ENCODE measurements around the gene GALNT17. TPM values are rescaled to one million over a fixed set of nuclear protein-coding genes. Genes with fewer than 3 reads are reported as not detected.

Gene GALNT17
- total RNA-seq, 2 experiments from 2014 or later, result not detected

DNA sequence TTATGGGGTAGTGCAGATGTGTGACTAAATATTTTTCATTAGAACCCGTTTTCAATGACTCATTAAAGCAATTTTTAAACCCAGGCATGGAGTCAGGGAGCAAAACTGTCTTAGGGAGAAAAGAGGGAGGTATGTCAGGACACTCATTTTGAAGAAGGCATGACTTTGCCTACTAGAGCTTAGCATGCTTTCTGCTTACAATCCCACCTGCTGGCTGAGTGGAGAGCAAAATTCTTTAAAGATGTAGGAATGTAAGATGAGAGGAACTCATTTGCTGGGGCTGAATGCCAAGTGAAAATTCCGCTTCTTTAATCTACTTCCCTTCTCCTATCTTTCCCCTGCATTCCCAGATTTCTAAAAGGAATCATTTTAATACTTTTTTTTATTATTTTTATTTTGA lies 232.6 kb downstream of the GALNT17 start:
- Mint-ChIP-seq H3K27me3 (no peaks in the 10 kb centered on the region), H3K27ac (no peak overlapping the region), H3K36me3 (no peaks in the 10 kb centered on the region), H3K9me3 (peaks cover 21% of the 10 kb centered on the region), H3K4me3 (no peak overlapping the region), H3K4me1 (ENCODE audit: low read depth) (no peaks in the 10 kb centered on the region)
- no peak for DNase-seq
- ChIA-PET CTCF (no interaction called here), POLR2A (no interaction called here)
- intact Hi-C loops (cut with micrococcal nuclease), result no loop called here

DNA sequence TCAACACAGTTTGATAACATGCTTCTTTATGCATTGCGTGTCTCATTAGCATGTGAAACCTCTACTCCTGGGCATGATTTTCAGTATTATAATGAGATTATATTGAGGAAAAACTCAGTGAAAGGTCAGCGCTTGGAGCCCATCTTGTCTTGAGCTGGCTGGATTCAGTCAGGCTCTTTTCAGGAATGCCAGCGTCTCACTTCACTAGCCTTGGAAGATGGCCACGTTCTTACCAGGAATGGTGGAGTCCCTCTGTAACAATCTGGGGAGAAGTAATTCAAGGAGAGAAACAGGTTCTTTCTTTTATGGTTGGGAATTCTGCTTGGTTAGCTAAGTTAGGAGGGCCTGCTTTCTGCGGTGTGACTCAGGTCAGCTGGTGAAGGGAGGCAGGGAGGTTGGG lies 241.0 kb downstream of the GALNT17 start:
- H3K27me3 Mint-ChIP-seq, result no peaks in the 10 kb centered on the region
- ChIA-PET POLR2A (no interaction called here), CTCF (no interaction called here)
- DNase-seq, result no peak
- peaks cover 23% of the 10 kb centered on the region for H3K9me3 Mint-ChIP-seq
- no peak overlapping the region for H3K4me3 Mint-ChIP-seq
- intact Hi-C loops (cut with micrococcal nuclease), result no loop called here
- H3K36me3 Mint-ChIP-seq, result no peaks in the 10 kb centered on the region
- H3K27ac Mint-ChIP-seq, result no peak overlapping the region
- no peaks in the 10 kb centered on the region for H3K4me1 Mint-ChIP-seq (ENCODE audit: low read depth)

DNA sequence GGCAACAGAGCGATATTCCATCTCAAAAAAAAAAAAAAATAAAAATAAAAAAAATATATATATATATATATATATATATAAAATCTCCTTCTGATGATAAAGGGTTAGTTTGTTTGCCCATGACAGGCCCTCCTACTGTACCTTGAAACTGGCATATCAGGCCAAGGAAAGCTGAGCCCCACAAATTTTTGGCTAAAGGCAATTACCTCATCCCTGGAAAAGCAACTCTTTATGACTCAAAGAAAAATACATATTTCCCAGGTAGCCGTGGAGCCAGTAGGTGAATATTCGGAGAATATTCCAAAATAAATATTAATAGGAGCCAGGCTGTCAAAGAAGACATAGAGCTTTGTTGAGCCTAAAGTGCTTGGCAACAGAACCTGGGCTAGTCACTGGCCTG lies 245.1 kb downstream of the GALNT17 start:
- peaks cover 34% of the 10 kb centered on the region for H3K9me3 Mint-ChIP-seq
- no peak overlapping the region for H3K27ac Mint-ChIP-seq
- no peaks in the 10 kb centered on the region for H3K36me3 Mint-ChIP-seq
- H3K4me3 Mint-ChIP-seq, result no peak overlapping the region
- no peaks in the 10 kb centered on the region for H3K4me1 Mint-ChIP-seq (ENCODE audit: low read depth)
- no peaks in the 10 kb centered on the region for H3K27me3 Mint-ChIP-seq
- POLR2A ChIA-PET, result no interaction called here
- intact Hi-C loops (cut with micrococcal nuclease), result no loop called here
- CTCF ChIA-PET, result no interaction called here
- no peak for DNase-seq

DNA sequence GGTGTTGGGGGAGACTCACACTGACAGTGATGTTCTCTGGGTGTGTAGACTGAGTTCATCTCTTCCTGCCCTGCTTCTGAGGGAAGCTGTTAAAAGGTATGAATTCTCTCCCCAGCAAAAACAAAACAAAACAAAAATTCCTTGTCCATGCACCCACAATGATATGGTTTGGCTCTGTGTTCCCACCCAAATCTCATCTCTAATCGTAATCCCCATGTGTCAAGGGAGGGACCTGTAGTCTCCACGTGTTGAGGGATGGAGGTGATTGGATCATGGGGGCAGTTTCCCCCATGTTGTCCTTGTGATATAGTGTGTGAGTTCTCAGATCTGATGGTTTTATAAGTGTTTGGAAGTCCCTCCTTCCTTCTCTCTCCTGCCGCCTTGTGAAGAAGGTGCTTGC lies 245.5 kb downstream of the GALNT17 start:
- no peak for DNase-seq
- intact Hi-C loops (cut with micrococcal nuclease), result no loop called here
- CTCF ChIA-PET, result no interaction called here
- Mint-ChIP-seq H3K4me1 (ENCODE audit: low read depth) (no peaks in the 10 kb centered on the region), H3K4me3 (no peak overlapping the region), H3K9me3 (peaks cover 34% of the 10 kb centered on the region), H3K36me3 (no peaks in the 10 kb centered on the region), H3K27me3 (no peaks in the 10 kb centered on the region), H3K27ac (no peak overlapping the region)
- POLR2A ChIA-PET, result no interaction called here

DNA sequence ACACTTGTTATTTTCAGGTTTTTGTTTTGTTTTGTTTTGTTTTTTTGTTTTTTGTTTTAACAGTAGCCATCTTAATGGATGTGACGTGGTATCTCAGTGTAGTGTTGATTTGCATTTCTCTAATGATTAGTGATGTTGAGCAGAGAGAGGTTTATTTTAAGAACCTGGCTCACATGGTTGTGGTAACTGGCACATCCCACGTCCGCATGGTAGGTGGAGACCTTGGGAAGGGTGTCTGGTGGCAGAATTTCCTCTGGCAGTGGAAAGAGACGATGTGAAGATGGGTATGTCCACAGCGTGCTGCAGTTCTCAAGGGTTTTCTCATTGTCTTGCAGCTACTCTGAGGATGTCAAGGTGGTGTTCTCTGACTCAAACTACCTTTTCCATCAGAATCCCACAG lies 252.2 kb downstream of the GALNT17 start:
- CTCF ChIA-PET, result no interaction called here
- Mint-ChIP-seq H3K36me3 (no peaks in the 10 kb centered on the region), H3K9me3 (peaks cover 21% of the 10 kb centered on the region), H3K27me3 (no peaks in the 10 kb centered on the region), H3K4me3 (no peak overlapping the region), H3K27ac (no peak overlapping the region), H3K4me1 (ENCODE audit: low read depth) (no peaks in the 10 kb centered on the region)
- DNase-seq, result no peak
- intact Hi-C loops (cut with micrococcal nuclease), result no loop called here
- POLR2A ChIA-PET, result no interaction called here

DNA sequence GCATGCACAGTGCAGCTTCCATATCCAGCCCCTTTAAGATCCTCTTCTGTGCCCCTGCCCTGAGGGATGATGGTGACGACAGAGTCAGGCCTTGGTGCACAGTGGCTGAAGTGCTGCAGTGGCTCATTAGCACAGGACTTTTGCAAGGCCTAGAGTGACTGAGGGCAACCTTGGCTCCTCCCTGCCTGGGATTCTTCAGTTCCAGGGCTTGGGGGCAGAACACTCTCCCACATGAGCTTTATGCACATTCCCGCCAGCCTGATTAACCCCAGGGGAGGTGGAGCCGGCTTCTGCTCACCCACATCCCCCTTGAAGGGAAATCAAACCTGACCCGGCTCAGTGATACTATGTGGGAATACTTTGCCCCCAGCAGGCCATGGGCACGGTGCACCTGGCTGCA lies 253.4 kb downstream of the GALNT17 start:
- CTCF ChIA-PET, result interaction anchor here (0.6 kb wide), 1 partner anchor 9 kb away, joined by 3 read pairs; no protein-coding TSS in a partner anchor

DNA sequence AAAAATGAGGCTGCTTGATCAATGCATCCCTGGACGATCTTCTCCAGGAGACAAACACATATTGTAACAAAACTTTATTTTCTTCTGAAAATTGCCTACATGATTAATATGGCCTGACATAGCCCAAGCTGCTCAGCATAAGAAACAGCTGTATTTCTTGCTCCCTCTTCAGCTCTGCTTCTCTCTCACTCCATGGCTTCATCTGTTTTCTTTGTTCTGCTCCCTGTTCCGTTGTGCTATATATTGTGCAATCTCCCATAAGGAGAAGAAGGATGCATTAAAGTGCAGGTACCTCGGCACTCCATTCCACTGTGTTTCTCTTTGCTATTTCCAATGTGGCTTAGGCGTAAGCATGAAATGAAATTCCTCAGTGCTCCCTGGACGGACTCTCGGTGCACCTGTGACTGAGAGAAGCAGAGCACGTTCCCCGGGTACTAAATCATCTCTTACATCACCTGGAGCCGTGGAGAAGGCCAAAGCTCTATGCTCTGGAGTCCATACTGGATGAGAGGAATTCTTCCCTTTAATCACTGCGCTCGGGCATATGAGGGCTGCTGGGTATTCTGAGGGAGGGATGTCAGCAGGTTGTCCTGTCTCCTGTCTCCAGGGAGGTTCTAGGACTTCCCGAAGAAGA lies 254.3 kb downstream of the GALNT17 start:
- H3K27ac Mint-ChIP-seq, result no peak overlapping the region
- no peak overlapping the region for H3K4me3 Mint-ChIP-seq
- intact Hi-C loops (cut with micrococcal nuclease), result no loop called here
- no peak for DNase-seq
- ChIA-PET POLR2A (no interaction called here), CTCF (no interaction called here)
- no peaks in the 10 kb centered on the region for H3K27me3 Mint-ChIP-seq
- H3K4me1 Mint-ChIP-seq (ENCODE audit: low read depth), result no peaks in the 10 kb centered on the region
- H3K36me3 Mint-ChIP-seq, result no peaks in the 10 kb centered on the region
- peaks cover 24% of the 10 kb centered on the region for H3K9me3 Mint-ChIP-seq

More for the DNA sequence above, 253.4 kb downstream of the GALNT17 start:
- Mint-ChIP-seq H3K4me3 (no peak overlapping the region), H3K27me3 (no peaks in the 10 kb centered on the region), H3K9me3 (peaks cover 18% of the 10 kb centered on the region), H3K27ac (no peak overlapping the region), H3K36me3 (no peaks in the 10 kb centered on the region), H3K4me1 (ENCODE audit: low read depth) (no peaks in the 10 kb centered on the region)
- no peak for DNase-seq
- POLR2A ChIA-PET, result no interaction called here
- intact Hi-C loops (cut with micrococcal nuclease), result no loop called here

DNA sequence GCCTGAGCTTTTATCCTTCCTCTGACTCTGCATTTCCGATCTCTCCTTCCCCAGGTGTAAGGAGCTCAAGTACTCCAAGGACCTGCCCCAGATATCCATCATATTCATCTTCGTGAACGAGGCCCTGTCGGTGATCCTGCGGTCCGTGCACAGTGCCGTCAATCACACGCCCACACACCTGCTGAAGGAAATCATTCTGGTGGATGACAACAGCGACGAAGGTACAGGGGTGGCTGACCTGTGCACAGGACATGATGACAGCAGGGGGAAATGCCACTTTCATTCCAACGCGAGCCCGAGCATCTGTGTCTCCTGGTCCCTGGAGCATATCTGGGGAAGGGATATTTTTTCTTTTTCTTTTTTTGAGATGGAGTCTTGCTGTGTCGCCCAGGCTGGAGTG lies 256.2 kb downstream of the GALNT17 start:
- Mint-ChIP-seq H3K4me1 (ENCODE audit: low read depth) (no peaks in the 10 kb centered on the region), H3K36me3 (no peaks in the 10 kb centered on the region), H3K27ac (no peak overlapping the region), H3K27me3 (no peaks in the 10 kb centered on the region), H3K9me3 (peaks cover 24% of the 10 kb centered on the region), H3K4me3 (no peak overlapping the region)
- POLR2A ChIA-PET, result no interaction called here
- intact Hi-C loops (cut with micrococcal nuclease), result no loop called here
- no peak for DNase-seq
- CTCF ChIA-PET, result no interaction called here

DNA sequence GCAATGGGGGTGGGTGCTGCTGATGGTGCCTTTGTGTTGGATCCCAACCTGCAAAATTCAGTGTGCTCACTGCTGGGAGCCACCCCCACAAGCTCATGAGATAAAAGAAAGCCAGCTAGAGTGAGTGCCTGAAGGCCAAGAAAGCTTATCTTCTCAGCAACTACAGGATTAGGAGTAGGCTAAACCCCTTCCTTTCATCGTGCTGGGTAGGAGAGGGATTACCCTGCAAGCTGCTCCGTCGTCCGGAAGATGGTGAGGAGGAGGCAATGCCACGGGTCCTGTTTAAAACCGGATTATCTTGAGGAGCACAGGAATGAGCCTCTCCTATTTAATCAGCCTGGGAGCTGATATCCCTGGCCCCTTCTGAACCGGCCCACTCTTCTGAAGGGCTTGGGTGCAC lies 258.0 kb downstream of the GALNT17 start:
- H3K27me3 Mint-ChIP-seq, result no peaks in the 10 kb centered on the region
- no peak for DNase-seq
- intact Hi-C loops (cut with micrococcal nuclease), result no loop called here
- POLR2A ChIA-PET, result no interaction called here
- H3K4me3 Mint-ChIP-seq, result no peak overlapping the region
- peaks cover 19% of the 10 kb centered on the region for H3K9me3 Mint-ChIP-seq
- CTCF ChIA-PET, result no interaction called here
- H3K4me1 Mint-ChIP-seq (ENCODE audit: low read depth), result no peaks in the 10 kb centered on the region
- H3K36me3 Mint-ChIP-seq, result no peaks in the 10 kb centered on the region
- no peak overlapping the region for H3K27ac Mint-ChIP-seq

DNA sequence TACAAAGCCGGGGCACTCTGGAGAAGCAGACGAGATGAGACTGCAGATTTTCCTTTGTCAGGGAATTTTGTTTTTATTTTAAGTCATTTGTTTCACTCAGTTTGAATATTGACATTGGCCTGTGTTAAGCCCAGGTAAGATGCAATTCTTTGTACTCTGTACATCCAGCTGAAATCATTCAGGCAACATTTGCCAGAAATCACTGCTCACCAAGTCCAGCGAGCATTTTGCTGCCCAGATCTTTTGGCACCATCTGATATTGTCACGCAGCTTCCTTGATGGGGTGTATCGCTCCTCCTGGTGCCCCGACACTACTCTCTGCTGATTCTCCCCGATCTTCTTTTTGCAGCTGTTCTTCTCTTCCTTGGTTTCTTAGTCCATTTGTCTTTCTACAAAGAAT lies 261.7 kb downstream of the GALNT17 start:
- no peak overlapping the region for H3K4me3 Mint-ChIP-seq
- peaks cover 25% of the 10 kb centered on the region for H3K9me3 Mint-ChIP-seq
- ChIA-PET POLR2A (no interaction called here), CTCF (no interaction called here)
- H3K4me1 Mint-ChIP-seq (ENCODE audit: low read depth), result no peaks in the 10 kb centered on the region
- H3K36me3 Mint-ChIP-seq, result no peaks in the 10 kb centered on the region
- intact Hi-C loops (cut with micrococcal nuclease), result no loop called here
- no peak for DNase-seq
- H3K27ac Mint-ChIP-seq, result no peak overlapping the region
- no peaks in the 10 kb centered on the region for H3K27me3 Mint-ChIP-seq

DNA sequence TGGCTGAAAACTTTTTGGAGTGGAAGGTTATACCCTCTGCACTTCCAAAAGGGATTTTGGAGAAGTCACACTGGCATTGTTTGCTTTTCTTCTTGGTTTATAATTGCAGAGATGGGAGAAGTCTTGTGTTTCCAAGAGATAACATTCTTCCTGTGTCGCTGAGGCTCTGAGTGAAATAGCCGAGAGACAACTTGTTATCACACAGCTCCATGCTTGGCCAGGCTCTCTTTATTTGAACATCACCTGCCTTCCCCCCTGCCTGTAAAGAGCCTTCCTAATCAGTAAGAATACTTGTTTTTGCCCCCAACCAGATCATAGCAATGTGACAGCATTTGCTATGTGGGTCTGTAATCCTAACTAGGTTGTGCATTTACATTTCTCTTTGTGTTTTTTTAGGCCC lies 270.7 kb downstream of the GALNT17 start:
- Mint-ChIP-seq H3K4me1 (ENCODE audit: low read depth) (no peaks in the 10 kb centered on the region), H3K4me3 (no peak overlapping the region), H3K36me3 (no peaks in the 10 kb centered on the region), H3K9me3 (peaks cover 13% of the 10 kb centered on the region), H3K27me3 (no peaks in the 10 kb centered on the region), H3K27ac (no peak overlapping the region)
- intact Hi-C loops (cut with micrococcal nuclease), result no loop called here
- CTCF ChIA-PET, result no interaction called here
- POLR2A ChIA-PET, result no interaction called here
- DNase-seq, result no peak

DNA sequence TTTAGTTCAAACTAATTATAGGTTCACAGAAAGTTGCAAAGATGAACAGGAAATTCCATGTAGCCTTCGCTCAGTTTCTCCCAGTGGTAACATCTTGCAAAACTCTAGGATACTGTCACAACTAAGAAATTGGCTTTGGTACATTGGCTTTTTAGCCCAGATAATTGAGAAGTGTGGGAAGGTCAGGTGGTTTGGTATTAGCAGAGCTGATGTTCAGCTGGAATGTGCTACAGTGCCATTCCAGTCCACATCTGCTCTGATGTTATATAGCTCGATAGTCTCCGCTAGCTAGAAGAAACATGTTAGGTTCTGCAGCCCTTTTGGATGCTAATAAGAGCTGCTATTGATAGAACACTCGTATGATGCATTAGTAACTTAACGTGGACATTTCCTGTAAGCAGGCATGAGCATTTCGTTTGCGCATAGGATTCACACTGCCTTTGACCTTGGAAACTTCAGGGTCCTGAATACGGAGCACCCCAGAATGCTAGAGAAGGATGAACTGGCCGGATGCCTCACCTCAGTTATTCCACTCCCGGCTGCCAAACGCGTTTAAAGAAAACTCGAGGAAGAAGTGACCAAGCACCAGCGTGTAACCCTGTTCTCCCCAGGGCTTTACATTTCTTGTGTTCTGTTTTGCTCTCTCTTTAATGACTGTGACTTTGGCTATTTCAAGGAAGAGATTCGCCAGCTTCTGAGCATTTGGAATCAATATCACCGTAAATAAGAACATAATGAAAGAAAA lies 271.4 kb downstream of the GALNT17 start:
- H3K27me3 Mint-ChIP-seq, result no peaks in the 10 kb centered on the region
- no peaks in the 10 kb centered on the region for H3K36me3 Mint-ChIP-seq
- H3K4me3 Mint-ChIP-seq, result no peak overlapping the region
- peaks cover 13% of the 10 kb centered on the region for H3K9me3 Mint-ChIP-seq
- no peak overlapping the region for H3K27ac Mint-ChIP-seq
- DNase-seq, result no peak
- H3K4me1 Mint-ChIP-seq (ENCODE audit: low read depth), result no peaks in the 10 kb centered on the region
- intact Hi-C loops (cut with micrococcal nuclease), result no loop called here
- ChIA-PET POLR2A (no interaction called here), CTCF (no interaction called here)

DNA sequence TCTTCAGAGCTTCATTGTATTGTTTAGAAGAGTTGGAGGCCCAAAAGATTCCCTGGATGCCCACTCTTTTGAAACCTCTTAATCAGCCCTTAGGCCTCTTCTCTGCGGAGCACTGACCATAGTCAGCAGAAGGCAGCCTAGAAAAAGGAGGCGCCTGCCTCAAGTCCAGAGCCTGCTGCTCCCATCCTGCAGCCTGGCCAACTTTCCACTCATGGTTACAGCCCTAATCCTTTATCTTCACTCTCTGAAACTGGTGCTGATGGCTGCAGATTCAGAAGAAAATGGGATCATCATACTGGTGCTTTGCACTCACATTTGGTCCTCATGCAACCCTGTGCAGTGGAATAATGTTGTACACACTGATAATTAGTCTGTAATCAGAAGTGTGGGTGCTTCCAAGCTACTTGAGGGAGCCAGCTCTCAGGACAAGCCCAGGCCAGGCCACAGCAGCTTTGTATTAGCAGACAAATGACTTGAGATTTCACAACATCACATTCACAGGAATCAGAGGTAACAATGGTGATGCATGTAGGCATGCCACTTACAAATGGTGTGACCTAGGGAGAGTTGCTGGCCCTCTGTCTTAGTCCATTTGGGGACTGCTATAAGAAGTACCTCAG lies 272.9 kb downstream of the GALNT17 start:
- H3K9me3 Mint-ChIP-seq, result peaks cover 18% of the 10 kb centered on the region
- no peak for DNase-seq
- no peak overlapping the region for H3K4me3 Mint-ChIP-seq
- H3K27ac Mint-ChIP-seq, result no peak overlapping the region
- POLR2A ChIA-PET, result no interaction called here
- no peaks in the 10 kb centered on the region for H3K27me3 Mint-ChIP-seq
- CTCF ChIA-PET, result no interaction called here
- H3K36me3 Mint-ChIP-seq, result no peaks in the 10 kb centered on the region
- no peaks in the 10 kb centered on the region for H3K4me1 Mint-ChIP-seq (ENCODE audit: low read depth)
- intact Hi-C loops (cut with micrococcal nuclease), result no loop called here
